Tibial artery (tissue), 4 donors: Measurements from ENCODE around the gene GABBR1.
"Not testable (repeated sequence)": the region's sequence is repeated elsewhere in the genome, so short reads cannot be mapped to it uniquely, and the experiment has no call there.

ENCODE experiments used
- DNase-seq, 2 donors: peaks; one replicate each; pipeline ENCODE4 v3.0.0-alpha.2; 2019
- H3K27ac ChIP-seq, 2 donors: fragments of 200-600 bp; sonication (generic) in 1 of 2; 1 replicate in 1 of 2; 2 replicates in 1 of 2; pipeline ENCODE4 v1.5.1; 2018 to 2019; ENCODE audit warnings: mild to moderate bottlenecking in 1 of 2
- H3K27me3 ChIP-seq, 2 donors: fragments of 200-600 bp; sonication (generic) in 1 of 2; one replicate each; pipeline versions ENCODE4 v1.5.1 to v1.6.0; 2016 to 2019
- H3K36me3 ChIP-seq, 3 donors: fragments of 200-600 bp; sonication (generic) in 2 of 3; one replicate each; pipeline ENCODE4 v1.5.1; 2016 to 2019; ENCODE audit warnings: mild to moderate bottlenecking in 2 of 3
- H3K4me1 ChIP-seq, 4 donors: fragments of 200-600 bp; sonication (generic) in 2 of 4; 1 replicate in 3 of 4; 2 replicates in 1 of 4; pipeline ENCODE4 v1.5.1; 2016 to 2019
- H3K4me3 ChIP-seq, 2 donors: fragments of 200-600 bp; sonication (generic) in 1 of 2; 1 replicate in 1 of 2; 2 replicates in 1 of 2; pipeline ENCODE4 v1.5.1; 2018 to 2019; ENCODE audit warnings: mild to moderate bottlenecking in 2 of 2
- H3K9me3 ChIP-seq, 3 donors: fragments of 200-600 bp; sonication (generic) in 1 of 3; one replicate each; pipeline ENCODE4 v1.5.1; 2016 to 2019
- intact Hi-C: fragments of 100-400 bp; cut with DNase I; formaldehyde crosslinking; loops from one replicate; pipeline ENCODE4 v1.15.0; 2023; ENCODE audit warnings: low total_unique reads
- TF ChIP-seq, protein P1 (sequence below), 2 experiments: fragments of 200-600 bp in 1 of 2; fragments of 450-650 bp in 1 of 2; IDR thresholded peaks; one replicate each; pipeline ENCODE4 v1.5.1; 2017 to 2019; ENCODE audit warnings: antibody characterized with exemption in 2 of 2, mild to moderate bottlenecking in 1 of 2, moderate library complexity in 1 of 2

Gene GABBR1

DNA sequence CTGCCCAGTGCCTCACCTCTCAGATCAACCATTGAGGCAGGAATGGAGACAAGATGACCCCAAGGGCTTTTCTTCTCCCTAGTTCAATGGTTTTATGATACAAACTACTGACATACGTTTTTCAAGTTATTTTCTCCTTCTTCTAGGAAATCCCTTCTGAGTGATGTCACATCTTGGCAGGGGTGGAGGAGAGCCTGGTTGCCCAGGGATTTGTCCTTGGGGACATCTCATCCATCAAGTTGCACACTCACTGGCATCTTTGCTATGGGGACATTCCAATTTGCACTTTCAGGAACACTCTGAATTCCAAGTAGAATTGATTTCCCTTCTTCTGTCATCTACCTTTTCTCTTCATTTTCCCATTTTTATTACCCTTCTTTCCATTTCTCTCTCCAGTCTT is 38.0 kb upstream of the GABBR1 start:
- Histone ChIP-seq H3K4me3 (no peak overlapping the region), H3K27ac (no peak overlapping the region), H3K9me3 (no peaks in the 10 kb centered on the region), H3K36me3 (no peaks in the 10 kb centered on the region), H3K4me1 (no peaks in the 10 kb centered on the region), H3K27me3 (peaks cover 0 to 12% of the 10 kb centered on the region in 2 donors)
- no peak for DNase-seq
- TF ChIP-seq, protein P1, sequence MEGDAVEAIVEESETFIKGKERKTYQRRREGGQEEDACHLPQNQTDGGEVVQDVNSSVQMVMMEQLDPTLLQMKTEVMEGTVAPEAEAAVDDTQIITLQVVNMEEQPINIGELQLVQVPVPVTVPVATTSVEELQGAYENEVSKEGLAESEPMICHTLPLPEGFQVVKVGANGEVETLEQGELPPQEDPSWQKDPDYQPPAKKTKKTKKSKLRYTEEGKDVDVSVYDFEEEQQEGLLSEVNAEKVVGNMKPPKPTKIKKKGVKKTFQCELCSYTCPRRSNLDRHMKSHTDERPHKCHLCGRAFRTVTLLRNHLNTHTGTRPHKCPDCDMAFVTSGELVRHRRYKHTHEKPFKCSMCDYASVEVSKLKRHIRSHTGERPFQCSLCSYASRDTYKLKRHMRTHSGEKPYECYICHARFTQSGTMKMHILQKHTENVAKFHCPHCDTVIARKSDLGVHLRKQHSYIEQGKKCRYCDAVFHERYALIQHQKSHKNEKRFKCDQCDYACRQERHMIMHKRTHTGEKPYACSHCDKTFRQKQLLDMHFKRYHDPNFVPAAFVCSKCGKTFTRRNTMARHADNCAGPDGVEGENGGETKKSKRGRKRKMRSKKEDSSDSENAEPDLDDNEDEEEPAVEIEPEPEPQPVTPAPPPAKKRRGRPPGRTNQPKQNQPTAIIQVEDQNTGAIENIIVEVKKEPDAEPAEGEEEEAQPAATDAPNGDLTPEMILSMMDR (IDR thresholded peaks at IDR 0.05): no peak
- intact Hi-C loops: no loop called here

DNA sequence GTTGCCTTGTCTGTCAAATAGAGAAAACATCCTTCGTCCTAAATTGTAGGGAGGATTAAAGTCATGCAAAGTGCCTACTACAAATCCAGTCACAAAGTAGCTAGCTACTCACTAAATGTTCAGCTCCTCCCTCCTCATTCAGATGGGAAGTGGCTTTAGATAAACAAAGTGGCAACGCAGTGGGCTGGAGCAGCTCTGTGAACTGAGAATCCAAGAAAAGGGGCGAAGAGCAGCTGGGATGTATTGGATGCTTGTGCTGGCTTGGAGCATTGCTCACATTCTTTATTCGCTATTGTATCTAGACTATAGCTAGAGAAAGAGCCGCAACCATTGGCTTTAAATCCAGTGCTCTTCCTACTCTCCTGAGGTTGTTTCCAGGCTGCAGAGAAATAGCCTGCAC is 34.2 kb upstream of the GABBR1 start:
- Histone ChIP-seq H3K27me3 (peaks cover 0 to 26% of the 10 kb centered on the region in 2 donors), H3K9me3 (no peaks in the 10 kb centered on the region), H3K36me3 (no peaks in the 10 kb centered on the region), H3K27ac (no peak overlapping the region), H3K4me1 (peaks cover 0 to 2% (median 0%) of the 10 kb centered on the region in 4 donors), H3K4me3 (no peak overlapping the region)
- TF ChIP-seq, protein P1 (IDR thresholded peaks at IDR 0.05): no peak
- no peak for DNase-seq
- intact Hi-C loops: no loop called here

DNA sequence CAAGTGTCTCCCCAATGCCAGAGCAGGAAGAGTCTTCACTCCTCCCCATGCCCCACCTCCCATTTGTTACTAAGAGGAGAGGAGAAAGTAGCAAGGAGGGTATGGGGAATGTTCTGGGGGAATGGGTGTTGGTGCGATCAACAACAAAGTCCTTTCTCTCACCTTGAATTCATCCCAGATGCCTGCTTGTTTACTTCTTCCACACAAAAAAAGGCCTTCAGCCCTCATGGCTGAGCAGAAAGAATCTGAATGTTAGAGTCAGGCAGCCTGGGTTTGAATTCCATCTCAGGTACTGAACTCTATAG is 33.8 kb upstream of the GABBR1 start:
- Histone ChIP-seq H3K4me1 (peaks cover 0 to 3% (median 0%) of the 10 kb centered on the region in 4 donors), H3K27ac (no peak overlapping the region), H3K27me3 (peaks cover 0 to 26% of the 10 kb centered on the region in 2 donors), H3K9me3 (no peaks in the 10 kb centered on the region), H3K36me3 (no peaks in the 10 kb centered on the region), H3K4me3 (no peak overlapping the region)
- TF ChIP-seq, protein P1 (IDR thresholded peaks at IDR 0.05): no peak
- intact Hi-C loops: no loop called here
- DNase-seq: peak in 1 of 2 donors; percentile 3

DNA sequence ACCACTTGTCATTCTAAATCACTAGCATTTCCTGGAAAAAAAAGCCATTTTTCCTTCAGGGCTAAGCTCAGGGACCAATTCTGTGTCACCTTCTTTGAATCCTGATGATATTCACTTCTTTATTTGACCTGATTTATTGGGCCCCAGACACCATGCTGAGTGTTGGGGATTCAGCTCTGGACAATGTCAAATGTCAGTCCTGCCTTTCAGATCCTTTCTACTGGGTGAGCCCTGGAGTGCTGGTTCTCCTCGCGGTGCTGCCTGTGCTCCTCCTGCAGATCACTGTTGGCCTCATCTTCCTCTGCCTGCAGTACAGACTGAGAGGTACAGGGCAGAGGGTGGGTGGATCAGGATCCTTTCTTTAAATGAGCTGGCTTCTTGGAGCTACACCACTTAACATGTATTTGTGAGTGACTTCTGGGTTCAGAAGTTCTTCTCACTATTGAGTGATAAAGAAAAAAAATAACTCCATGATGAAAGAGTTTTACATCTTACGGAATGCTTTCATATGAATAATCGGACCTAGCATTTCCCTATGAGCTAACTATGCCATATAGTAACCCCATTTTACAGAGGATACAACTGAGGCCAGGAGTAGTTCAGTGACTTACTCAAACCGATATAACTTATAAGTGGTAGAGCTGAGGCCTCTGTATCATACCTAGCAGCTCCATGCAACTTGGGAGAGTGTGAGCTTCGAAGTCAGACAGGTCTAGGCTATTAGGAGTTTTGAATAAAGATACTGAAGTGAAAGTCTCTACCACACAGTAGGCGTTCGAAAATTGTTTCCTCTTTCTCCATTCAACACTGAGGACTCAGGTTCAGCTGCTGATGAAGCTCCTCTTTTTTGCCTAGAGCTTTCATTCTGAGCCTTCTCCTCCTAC is 33.2 kb upstream of the GABBR1 start:
- H3K27ac ChIP-seq: no peak overlapping the region
- no peaks in the 10 kb centered on the region for H3K36me3 ChIP-seq
- intact Hi-C loops: no loop called here
- H3K4me1 ChIP-seq: peaks cover 0 to 3% (median 0%) of the 10 kb centered on the region in 4 donors
- TF ChIP-seq, protein P1 (IDR thresholded peaks at IDR 0.05): no peak
- H3K27me3 ChIP-seq: peaks cover 0 to 25% of the 10 kb centered on the region in 2 donors
- H3K4me3 ChIP-seq: no peak overlapping the region
- H3K9me3 ChIP-seq: no peaks in the 10 kb centered on the region
- DNase-seq: peak in 1 of 2 donors; percentile 31

DNA sequence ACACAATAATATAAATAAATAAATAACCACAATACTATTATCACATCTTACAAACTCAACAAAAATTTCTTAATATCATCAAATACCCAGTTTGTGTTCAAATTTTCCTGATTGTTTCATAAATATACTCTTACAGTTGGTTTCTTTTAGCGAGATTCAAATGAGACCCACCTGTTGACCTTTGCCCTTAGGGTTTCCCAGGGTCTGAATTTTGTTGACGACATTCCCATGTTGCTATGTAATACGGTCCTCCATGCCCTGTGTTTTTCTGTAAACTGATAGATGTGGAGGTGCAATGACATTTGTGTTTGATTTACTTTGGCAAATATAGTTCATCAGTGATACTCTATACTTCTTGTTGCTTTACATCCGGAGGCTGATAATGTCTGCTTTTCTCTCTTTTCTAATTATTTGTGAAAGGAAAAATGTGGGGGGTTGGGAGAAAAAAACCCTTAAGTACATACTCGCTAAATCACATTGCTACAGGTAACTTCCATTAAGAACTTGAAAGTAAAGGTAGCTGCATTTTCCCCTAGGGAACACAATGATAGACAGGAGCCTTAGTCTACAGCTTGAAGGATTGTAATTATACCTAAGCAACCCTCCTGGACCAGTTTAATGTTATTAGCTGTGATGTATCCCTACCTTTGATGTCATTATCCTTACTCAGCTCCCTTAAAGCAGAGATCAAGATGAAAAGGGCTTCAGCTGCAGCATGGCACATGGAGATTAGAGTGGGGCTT is 30.5 kb upstream of the GABBR1 start:
- H3K27me3 ChIP-seq: peaks cover 0 to 15% of the 10 kb centered on the region in 2 donors
- H3K36me3 ChIP-seq: no peaks in the 10 kb centered on the region
- TF ChIP-seq, protein P1 (IDR thresholded peaks at IDR 0.05): no peak
- DNase-seq: no peak
- no peak overlapping the region for H3K27ac ChIP-seq
- no peaks in the 10 kb centered on the region for H3K9me3 ChIP-seq
- H3K4me1 ChIP-seq: peaks cover 0 to 3% (median 0%) of the 10 kb centered on the region in 4 donors
- intact Hi-C loops: no loop called here
- H3K4me3 ChIP-seq: no peak overlapping the region

DNA sequence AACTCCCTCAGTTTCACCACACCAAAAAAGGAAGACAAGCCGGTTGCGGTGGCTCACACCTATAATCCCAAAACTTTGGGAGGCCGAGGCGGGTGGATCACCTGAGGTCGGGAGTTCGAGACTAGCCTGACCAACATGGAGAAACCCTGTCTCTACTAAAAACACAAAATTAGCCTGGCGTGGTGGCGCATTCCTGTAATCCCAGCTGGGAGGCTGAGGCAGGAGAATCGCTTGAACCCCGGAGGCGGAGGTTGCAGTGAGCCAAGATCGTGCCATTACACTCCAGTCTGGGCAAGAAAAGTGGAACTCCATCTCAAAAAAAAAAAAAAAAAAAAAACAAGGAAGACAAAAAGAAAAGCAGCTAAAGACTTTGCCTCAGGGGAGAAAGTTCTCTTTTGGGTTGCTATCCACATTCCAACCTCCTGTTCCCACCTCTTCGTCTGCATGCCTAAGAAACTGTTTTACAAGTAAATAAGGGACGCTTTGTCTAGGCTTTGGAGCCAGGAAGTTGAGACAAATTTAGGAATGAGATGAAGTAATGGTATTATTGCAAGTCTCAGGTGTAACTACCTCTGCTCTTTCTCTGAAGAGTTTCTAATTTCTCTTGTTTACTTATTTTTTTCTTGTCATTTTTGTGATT is 28.6 kb upstream of the GABBR1 start:
- DNase-seq: peak in 1 of 2 donors; percentile 10

More for the DNA sequence above, 28.6 kb upstream of the GABBR1 start:
- H3K27me3 ChIP-seq: peaks cover 0 to 15% of the 10 kb centered on the region in 2 donors
- H3K4me1 ChIP-seq, H3K4me3 ChIP-seq, H3K27ac ChIP-seq, H3K36me3 ChIP-seq, H3K9me3 ChIP-seq, intact Hi-C loops: not testable (repeated sequence)
